ENCODE measurements around the gene CORO6. TPM values are rescaled to one million over a fixed set of nuclear protein-coding genes. Genes with fewer than 3 reads are reported as not detected.

Gene CORO6
- total and polyA plus RNA-seq, 4 donors = 0.23 to 3.0 (median 0.59) TPM

DNA sequence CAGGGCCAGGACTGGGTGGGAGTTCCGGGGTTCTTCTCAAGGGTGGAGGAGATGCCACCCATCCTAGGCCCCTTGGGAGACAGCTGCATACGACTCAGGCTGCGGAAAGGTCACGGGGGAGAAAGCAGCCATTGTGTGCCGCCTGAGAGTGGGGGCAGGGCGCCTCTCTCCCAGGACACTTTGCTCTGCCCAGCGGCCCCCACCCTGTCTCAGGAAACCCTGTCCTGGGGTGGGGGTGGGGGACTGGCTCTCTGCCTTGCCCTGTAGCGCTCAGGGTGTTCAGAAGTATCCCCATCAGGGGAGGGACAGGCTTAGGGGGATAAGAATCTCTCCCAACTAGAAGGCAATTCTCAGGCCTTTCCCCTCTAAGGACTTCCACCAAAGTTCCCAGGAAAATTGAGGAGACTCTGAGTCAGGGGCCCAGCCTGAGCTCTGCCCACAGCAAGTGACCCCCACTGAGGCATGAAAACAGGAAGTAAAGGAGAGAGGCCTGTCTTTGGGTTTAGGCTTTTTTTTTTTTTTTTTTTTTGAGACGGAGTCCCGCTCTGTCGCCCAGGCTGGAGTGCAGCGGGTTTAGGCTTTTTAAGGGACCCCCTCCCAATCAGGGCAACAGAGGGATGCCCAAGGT, 38.1 kb downstream of the CORO6 start:
- DNase-seq (ENCODE audit: low spot score) = no peak
- H3K9ac ChIP-seq (ENCODE audit: low read depth in 1 of 2, low read length in 2 of 2) = no peak overlapping the region
- peaks cover 0 to 4% (median 1%) of the 10 kb centered on the region in 4 donors for H3K36me3 ChIP-seq (ENCODE audit: control insufficient read depth in 4 of 4, insufficient read depth in 3 of 4, low read depth in 1 of 4, low read length in 3 of 4)
- H3K4me3 ChIP-seq (ENCODE audit: low read depth in 1 of 3, low read length in 3 of 3) = no peak overlapping the region
- peaks cover 0 to 18% (median 13%) of the 10 kb centered on the region in 4 donors for H3K4me1 ChIP-seq (ENCODE audit: control insufficient read depth in 4 of 4, insufficient read depth in 4 of 4, low read length in 3 of 4)
- TF ChIP-seq FOXA1 (IDR thresholded peaks at IDR 0.05) = no peak
- TF ChIP-seq FOXA2 (IDR thresholded peaks at IDR 0.05) = no peak
- no peak for TF ChIP-seq GABPA (IDR thresholded peaks at IDR 0.05 in 1 of 2, conservative IDR thresholded peaks at IDR 0.05 in 1 of 2)
- TF ChIP-seq REST (IDR thresholded peaks at IDR 0.05) = no peak
- TF ChIP-seq JUND (IDR thresholded peaks at IDR 0.05) = no peak
- TF ChIP-seq MAX (IDR thresholded peaks at IDR 0.05) = no peak
- TF ChIP-seq, protein P1, sequence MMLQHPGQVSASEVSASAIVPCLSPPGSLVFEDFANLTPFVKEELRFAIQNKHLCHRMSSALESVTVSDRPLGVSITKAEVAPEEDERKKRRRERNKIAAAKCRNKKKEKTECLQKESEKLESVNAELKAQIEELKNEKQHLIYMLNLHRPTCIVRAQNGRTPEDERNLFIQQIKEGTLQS (IDR thresholded peaks at IDR 0.05) = no peak
- no peak for TF ChIP-seq NR2F2 (IDR thresholded peaks at IDR 0.05)
- TF ChIP-seq, protein P2, sequence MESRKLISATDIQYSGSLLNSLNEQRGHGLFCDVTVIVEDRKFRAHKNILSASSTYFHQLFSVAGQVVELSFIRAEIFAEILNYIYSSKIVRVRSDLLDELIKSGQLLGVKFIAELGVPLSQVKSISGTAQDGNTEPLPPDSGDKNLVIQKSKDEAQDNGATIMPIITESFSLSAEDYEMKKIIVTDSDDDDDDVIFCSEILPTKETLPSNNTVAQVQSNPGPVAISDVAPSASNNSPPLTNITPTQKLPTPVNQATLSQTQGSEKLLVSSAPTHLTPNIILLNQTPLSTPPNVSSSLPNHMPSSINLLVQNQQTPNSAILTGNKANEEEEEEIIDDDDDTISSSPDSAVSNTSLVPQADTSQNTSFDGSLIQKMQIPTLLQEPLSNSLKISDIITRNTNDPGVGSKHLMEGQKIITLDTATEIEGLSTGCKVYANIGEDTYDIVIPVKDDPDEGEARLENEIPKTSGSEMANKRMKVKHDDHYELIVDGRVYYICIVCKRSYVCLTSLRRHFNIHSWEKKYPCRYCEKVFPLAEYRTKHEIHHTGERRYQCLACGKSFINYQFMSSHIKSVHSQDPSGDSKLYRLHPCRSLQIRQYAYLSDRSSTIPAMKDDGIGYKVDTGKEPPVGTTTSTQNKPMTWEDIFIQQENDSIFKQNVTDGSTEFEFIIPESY (IDR thresholded peaks at IDR 0.05) = no peak
- TF ChIP-seq RAD21 (IDR thresholded peaks at IDR 0.05) = no peak
- no peak for TF ChIP-seq YY1 (IDR thresholded peaks at IDR 0.05)
- TF ChIP-seq HNF4G (IDR thresholded peaks at IDR 0.05) = no peak
- TF ChIP-seq, protein P3, sequence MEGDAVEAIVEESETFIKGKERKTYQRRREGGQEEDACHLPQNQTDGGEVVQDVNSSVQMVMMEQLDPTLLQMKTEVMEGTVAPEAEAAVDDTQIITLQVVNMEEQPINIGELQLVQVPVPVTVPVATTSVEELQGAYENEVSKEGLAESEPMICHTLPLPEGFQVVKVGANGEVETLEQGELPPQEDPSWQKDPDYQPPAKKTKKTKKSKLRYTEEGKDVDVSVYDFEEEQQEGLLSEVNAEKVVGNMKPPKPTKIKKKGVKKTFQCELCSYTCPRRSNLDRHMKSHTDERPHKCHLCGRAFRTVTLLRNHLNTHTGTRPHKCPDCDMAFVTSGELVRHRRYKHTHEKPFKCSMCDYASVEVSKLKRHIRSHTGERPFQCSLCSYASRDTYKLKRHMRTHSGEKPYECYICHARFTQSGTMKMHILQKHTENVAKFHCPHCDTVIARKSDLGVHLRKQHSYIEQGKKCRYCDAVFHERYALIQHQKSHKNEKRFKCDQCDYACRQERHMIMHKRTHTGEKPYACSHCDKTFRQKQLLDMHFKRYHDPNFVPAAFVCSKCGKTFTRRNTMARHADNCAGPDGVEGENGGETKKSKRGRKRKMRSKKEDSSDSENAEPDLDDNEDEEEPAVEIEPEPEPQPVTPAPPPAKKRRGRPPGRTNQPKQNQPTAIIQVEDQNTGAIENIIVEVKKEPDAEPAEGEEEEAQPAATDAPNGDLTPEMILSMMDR (IDR thresholded peaks at IDR 0.05; ENCODE audit: low read depth, low read length, missing input control) = no peak
- TF ChIP-seq RXRA (IDR thresholded peaks at IDR 0.05) = no peak
- no peaks in the 10 kb centered on the region for H3K9me3 ChIP-seq (ENCODE audit: control insufficient read depth in 4 of 4, low read length in 3 of 4)
- H3K27me3 ChIP-seq (ENCODE audit: control insufficient read depth in 4 of 4, insufficient read depth in 4 of 4, low read length in 3 of 4) = no peaks in the 10 kb centered on the region
- WGBS = 78% methylated on average over 12 of the region's 12 CpGs
- H3K27ac ChIP-seq (ENCODE audit: low read depth in 1 of 2, low read length in 2 of 2) = no peak overlapping the region
